Measurements from ENCODE around the gene PEX10.

PEX10 gene

GRCh38 chr1:2377751-2378440 is 34.5 kb downstream of the PEX10 start:
- Histone ChIP-seq H3K9ac (ENCODE audit: low read depth, low read length) (no peak overlapping the region), H3K9me3 (ENCODE audit: control insufficient read depth, insufficient read depth, low read length) (no peaks in the 10 kb centered on the region), H3K36me3 (ENCODE audit: insufficient read depth, low read length) (no peaks in the 10 kb centered on the region), H3K4me1 (ENCODE audit: insufficient read depth, low read length) (no peaks in the 10 kb centered on the region)

- H3K36me3 ChIP-seq (ENCODE audit: insufficient read depth, low read length): no peaks in the 10 kb centered on the region
- no peaks in the 10 kb centered on the region for H3K9me3 ChIP-seq (ENCODE audit: control insufficient read depth, insufficient read depth, low read length)
- no peaks in the 10 kb centered on the region for H3K4me1 ChIP-seq (ENCODE audit: insufficient read depth, low read length)
- H3K9ac ChIP-seq (ENCODE audit: low read depth, low read length): no peak overlapping the region
Measured at GRCh38 chr1:2376931-2377672, 35.3 kb downstream of the PEX10 start.

GRCh38 chr1:2376261-2376741 is 36.1 kb downstream of the PEX10 start:
- Histone ChIP-seq H3K36me3 (ENCODE audit: insufficient read depth, low read length) (no peaks in the 10 kb centered on the region), H3K9me3 (ENCODE audit: control insufficient read depth, insufficient read depth, low read length) (no peaks in the 10 kb centered on the region), H3K9ac (ENCODE audit: low read depth, low read length) (no peak overlapping the region), H3K4me1 (ENCODE audit: insufficient read depth, low read length) (no peaks in the 10 kb centered on the region)

GRCh38 chr1:2375923-2376260 is 36.5 kb downstream of the PEX10 start:
- no peaks in the 10 kb centered on the region for H3K4me1 ChIP-seq (ENCODE audit: insufficient read depth, low read length)
- no peak overlapping the region for H3K9ac ChIP-seq (ENCODE audit: low read depth, low read length)
- no peaks in the 10 kb centered on the region for H3K36me3 ChIP-seq (ENCODE audit: insufficient read depth, low read length)
- H3K9me3 ChIP-seq (ENCODE audit: control insufficient read depth, insufficient read depth, low read length): no peaks in the 10 kb centered on the region

GRCh38 chr1:2375246-2375922 is 37.0 kb downstream of the PEX10 start:
- Histone ChIP-seq H3K36me3 (ENCODE audit: insufficient read depth, low read length) (no peaks in the 10 kb centered on the region), H3K9me3 (ENCODE audit: control insufficient read depth, insufficient read depth, low read length) (no peaks in the 10 kb centered on the region), H3K9ac (ENCODE audit: low read depth, low read length) (no peak overlapping the region), H3K4me1 (ENCODE audit: insufficient read depth, low read length) (no peaks in the 10 kb centered on the region)

- Histone ChIP-seq H3K36me3 (ENCODE audit: insufficient read depth, low read length) (no peaks in the 10 kb centered on the region), H3K9ac (ENCODE audit: low read depth, low read length) (no peak overlapping the region), H3K4me1 (ENCODE audit: insufficient read depth, low read length) (no peaks in the 10 kb centered on the region), H3K9me3 (ENCODE audit: control insufficient read depth, insufficient read depth, low read length) (no peaks in the 10 kb centered on the region)
Measured at GRCh38 chr1:2374252-2375155, 37.9 kb downstream of the PEX10 start.

- Histone ChIP-seq H3K4me1 (ENCODE audit: insufficient read depth, low read length) (no peaks in the 10 kb centered on the region), H3K9ac (ENCODE audit: low read depth, low read length) (no peak overlapping the region), H3K36me3 (ENCODE audit: insufficient read depth, low read length) (no peaks in the 10 kb centered on the region), H3K9me3 (ENCODE audit: control insufficient read depth, insufficient read depth, low read length) (no peaks in the 10 kb centered on the region)
Measured at GRCh38 chr1:2373551-2374251, 38.7 kb downstream of the PEX10 start.

GRCh38 chr1:2372551-2373490 is 39.5 kb downstream of the PEX10 start:
- Histone ChIP-seq H3K9ac (ENCODE audit: low read depth, low read length) (no peak overlapping the region), H3K9me3 (ENCODE audit: control insufficient read depth, insufficient read depth, low read length) (no peaks in the 10 kb centered on the region), H3K4me1 (ENCODE audit: insufficient read depth, low read length) (no peaks in the 10 kb centered on the region), H3K36me3 (ENCODE audit: insufficient read depth, low read length) (no peaks in the 10 kb centered on the region)

- no peaks in the 10 kb centered on the region for H3K9me3 ChIP-seq (ENCODE audit: control insufficient read depth, insufficient read depth, low read length)
- H3K4me1 ChIP-seq (ENCODE audit: insufficient read depth, low read length): no peaks in the 10 kb centered on the region
- H3K36me3 ChIP-seq (ENCODE audit: insufficient read depth, low read length): no peaks in the 10 kb centered on the region
- no peak overlapping the region for H3K9ac ChIP-seq (ENCODE audit: low read depth, low read length)
Measured at GRCh38 chr1:2368053-2368744, 44.2 kb downstream of the PEX10 start.

GRCh38 chr1:2363847-2364513 is 48.4 kb downstream of the PEX10 start:
- Histone ChIP-seq H3K36me3 (ENCODE audit: insufficient read depth, low read length) (no peaks in the 10 kb centered on the region), H3K9ac (ENCODE audit: low read depth, low read length) (no peak overlapping the region), H3K9me3 (ENCODE audit: control insufficient read depth, insufficient read depth, low read length) (no peaks in the 10 kb centered on the region), H3K4me1 (ENCODE audit: insufficient read depth, low read length) (no peaks in the 10 kb centered on the region)

- Histone ChIP-seq H3K4me1 (ENCODE audit: insufficient read depth, low read length) (no peaks in the 10 kb centered on the region), H3K36me3 (ENCODE audit: insufficient read depth, low read length) (no peaks in the 10 kb centered on the region), H3K9ac (ENCODE audit: low read depth, low read length) (no peak overlapping the region), H3K9me3 (ENCODE audit: control insufficient read depth, insufficient read depth, low read length) (no peaks in the 10 kb centered on the region)
Measured at GRCh38 chr1:2360588-2361364, 51.6 kb downstream of the PEX10 start.
